Anterior cingulate cortex (tissue), 58 donors: ENCODE measurements around the gene GRIK5.
"Not testable (repeated sequence)": the region's sequence is repeated elsewhere in the genome, so short reads cannot be mapped to it uniquely, and the experiment has no call there.

Experiments
- DNase-seq, 58 donors: peaks; one replicate each; lab custom pipeline; 2025; lab: John Stamatoyannopoulos, UW

The GRIK5 gene

DNA sequence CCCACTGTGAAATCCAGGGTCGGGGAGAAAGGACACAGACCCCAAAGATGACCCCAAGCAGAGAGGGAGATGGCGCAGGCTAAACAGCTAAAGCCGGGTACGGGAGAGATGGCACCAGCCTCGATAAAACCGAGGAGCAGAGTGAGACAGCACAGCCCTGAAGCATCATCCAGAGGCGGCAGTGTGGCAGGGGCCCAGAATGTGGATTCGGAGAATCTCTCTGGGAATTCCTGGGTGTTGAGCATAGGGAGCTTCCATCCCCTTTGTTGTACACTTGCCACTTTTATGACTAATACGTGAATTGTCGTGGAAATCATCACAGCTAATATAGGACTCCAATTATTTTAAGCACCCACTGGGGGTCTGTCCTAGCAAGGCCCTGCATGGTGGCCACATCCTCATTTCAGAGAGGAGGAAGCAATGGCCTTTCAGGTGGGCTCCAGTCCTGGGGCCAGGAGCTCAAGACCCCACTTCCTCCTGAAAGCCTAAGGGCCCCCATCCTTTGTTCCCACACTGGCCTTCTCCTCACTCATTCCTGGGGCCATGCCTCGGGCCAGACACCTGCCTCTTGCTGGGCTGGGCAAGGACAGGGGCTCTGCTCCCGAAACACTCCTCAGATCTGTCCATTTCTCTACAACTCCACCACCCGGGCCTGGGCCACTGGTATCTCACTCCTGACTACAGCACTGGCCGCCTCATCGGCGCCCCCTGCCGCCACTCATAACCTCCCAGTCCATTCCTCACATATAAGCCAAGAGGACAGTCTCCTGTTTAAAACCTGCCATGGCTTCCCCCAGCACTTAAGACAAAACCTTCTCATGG, 46.7 kb downstream of the GRIK5 start:
- peak in 1 of 58 donors; percentile 8 for DNase-seq

- DNase-seq = no peak
These were observed 47.4 kb downstream of the GRIK5 start for GRCh38 chr19:42022616-42023015.

DNA sequence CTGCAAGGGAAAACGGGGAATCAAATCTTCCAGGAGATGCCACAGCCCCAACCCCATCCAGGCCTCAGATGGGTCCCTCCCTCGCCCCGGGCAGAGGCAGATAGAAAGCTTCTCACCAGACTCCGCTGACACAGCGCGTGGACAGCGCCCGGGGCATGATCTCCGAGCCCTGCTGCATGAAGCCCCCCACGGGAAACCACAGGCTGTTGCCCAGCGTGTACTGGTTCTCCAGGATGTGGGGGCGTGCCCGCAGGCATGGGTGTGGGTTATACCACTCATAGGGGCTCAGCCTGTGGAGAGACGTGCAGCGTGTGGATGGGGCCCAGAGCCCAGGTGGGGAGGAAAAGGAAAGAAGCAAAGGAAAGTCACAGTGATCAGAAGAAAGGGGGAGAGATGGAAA, 48.8 kb downstream of the GRIK5 start:
- no peak for DNase-seq

GRCh38 chr19:42018503-42019193, 51.4 kb downstream of the GRIK5 start:
- no peak for DNase-seq

- no peak for DNase-seq
These were observed 53.0 kb downstream of the GRIK5 start for GRCh38 chr19:42017040-42017439.

GRCh38 chr19:42012747-42013146, 57.3 kb downstream of the GRIK5 start:
- DNase-seq = not testable (repeated sequence)

- no peak for DNase-seq
These were observed 59.5 kb downstream of the GRIK5 start for GRCh38 chr19:42010245-42011126.

GRCh38 chr19:42006569-42006968, 63.4 kb downstream of the GRIK5 start:
- DNase-seq = no peak

DNA sequence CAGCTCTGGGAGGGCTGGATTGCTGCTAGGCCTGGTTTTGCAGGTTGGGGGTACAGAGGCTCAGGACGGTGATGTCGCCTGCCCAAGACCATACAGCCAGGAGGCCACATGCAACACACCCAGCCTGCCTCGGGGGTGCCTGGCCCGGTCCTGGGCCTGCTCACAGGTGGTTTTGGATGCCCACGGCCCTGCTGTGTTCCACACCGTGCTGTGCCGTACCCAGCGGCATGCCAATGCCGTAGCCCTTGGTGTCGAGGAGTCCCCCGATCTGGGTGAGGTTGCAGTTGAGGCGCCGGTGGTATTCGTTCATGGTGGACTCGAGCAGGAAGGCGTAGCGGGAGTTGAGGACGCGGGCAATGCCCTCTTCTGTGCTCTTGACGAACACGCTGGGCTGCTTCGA, 64.5 kb downstream of the GRIK5 start:
- no peak for DNase-seq

DNA sequence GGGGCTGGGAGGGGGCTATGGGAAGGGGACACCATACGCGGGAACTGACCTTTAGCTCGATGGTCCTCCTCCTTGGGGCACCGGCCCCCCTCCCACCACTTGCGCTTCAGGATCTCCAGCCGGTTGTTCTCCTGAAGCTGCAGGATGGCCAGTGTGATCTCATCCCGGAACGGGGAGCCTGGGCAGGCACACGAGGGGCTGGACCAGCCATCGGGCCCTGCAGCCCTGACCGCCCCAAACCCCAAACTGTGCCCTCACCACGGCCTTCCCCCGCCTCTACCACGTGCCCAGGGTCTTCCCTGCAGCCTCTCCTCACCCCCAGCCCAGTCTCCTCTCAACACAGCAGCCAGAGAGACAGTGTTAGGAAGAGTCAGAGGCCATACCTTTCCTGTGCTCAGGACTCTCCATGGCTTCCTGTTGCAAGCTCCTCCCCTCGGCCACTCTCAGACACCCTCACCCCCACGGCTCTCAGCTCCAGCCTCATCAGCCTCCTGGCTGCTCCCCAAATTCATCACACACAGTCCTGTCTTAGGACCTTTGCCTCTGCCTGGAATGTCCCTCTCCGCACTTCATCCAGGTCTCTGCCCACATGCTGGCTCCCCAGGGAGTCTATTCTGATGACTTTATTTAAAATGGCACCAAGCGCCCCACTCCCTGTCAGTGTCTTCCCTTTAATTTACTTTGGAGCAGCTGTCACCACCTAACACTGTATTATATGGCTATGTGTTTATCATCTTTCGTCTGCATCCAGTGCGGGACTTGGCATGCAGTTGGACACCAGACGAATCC, 66.3 kb downstream of the GRIK5 start:
- no peak for DNase-seq

GRCh38 chr19:41999878-42000208, 70.2 kb downstream of the GRIK5 start:
- DNase-seq = no peak

DNA sequence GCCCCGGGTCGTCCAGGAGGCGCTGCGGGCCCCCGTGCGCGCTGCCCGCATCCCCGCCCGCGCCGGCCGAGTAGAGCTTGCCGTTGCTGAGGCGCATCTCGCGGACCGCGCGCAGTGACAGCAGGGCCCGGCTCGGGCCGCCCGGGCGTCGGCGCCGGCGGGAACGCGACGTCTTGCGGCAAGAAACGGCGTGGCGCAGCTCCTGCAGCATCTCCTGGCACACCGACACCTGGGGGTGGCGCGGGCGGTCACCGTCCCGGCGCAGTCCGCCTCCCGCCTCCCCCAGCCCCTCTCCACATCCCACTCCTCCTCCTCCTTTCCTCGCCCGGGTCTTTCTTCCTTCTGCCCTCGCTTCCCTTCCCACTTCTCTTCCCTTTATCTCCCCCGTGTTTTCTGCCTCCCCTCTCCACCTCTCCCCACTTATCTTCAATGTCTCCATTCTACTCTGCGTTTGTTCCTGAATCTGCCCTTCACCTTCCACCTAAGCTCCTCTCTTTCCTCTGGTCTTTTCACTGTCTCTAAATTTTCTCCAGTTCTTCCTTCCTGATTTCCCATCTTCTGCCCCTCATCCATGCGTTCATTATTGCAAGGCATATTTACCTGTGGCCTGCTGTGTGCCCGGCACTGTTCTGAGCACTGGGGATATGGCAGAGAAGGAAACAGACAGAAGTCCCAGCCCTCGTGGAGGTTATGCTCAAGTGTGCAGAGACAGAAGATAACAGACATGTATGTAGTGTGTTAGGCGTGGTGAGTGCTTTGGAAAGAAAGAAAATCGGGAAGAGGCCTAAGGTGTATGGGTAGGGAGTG, 70.7 kb downstream of the GRIK5 start:
- DNase-seq = peak in 3 of 58 donors; percentile 6 to 26 (median 16)

GRCh38 chr19:41998246-41999020, 71.6 kb downstream of the GRIK5 start:
- peak in 22 of 58 donors; percentile 3 to 52 (median 18) for DNase-seq

DNA sequence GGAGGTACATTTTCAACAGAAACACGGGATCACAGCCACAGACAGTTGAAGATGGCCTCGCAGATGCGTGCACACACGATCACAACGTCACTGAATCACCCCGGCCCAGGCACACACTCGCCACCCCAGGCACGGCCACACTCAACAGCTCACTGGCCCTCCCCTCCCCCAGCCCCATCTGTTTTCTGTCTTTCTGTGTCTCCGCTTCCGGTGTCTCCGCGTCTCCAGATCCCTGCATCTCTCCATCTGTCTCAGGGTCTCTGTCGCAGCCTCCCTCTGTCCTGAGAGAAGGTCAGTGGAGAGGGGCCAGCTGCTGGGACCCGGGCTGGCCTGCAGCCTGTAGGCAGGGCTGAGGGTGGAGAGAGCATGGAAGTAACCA, 72.2 kb downstream of the GRIK5 start:
- DNase-seq = peak in 15 of 58 donors; percentile 15 to 66 (median 48)

DNA sequence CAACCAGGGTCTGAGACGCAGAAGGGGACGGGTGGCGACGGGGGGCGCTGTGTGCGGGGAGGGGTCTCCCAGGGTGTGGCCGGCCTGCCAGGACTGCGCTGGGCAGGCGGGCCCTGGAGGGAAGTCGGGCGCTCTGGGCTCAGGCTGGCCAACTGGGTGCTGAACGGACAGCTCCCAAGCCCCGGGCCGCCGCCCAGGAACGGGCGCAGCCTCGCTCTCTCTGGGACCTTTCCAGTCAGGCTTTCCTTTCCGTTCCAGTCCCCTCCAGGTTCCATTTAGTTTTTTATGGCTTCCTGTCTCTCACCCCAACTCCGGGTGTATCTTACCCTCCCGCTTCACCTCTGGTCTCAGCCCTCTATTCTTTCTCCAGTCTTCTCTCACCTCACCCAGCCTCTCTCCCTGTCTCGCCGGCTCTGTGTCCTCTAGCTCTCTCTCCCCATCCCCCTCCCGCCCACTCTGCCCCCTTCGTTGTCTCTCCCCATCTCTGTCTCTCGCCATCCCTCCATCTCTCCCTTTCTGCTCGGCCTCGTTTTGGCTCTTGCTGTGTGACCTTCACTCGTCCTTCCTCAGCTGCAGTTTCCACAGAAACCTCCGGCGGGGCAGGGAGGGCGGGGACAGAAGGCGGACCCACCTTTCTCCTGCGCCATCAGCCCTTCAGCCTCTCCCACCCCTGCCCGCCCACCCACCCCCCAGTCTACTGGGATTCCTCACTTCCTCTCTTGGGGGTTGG, 72.7 kb downstream of the GRIK5 start:
- peak in 26 of 58 donors; percentile 6 to 66 (median 40) for DNase-seq

GRCh38 chr19:41995959-41996797, 73.8 kb downstream of the GRIK5 start:
- DNase-seq = peak in 37 of 58 donors; percentile 4 to 78 (median 44)
